RWPE1 (cell line): ENCODE measurements around the gene KRTAP17-1.
A peak's percentile ranks its signal among the peaks of the same experiment; 100 is the strongest.

Source experiments
- CTCF ChIA-PET: fragments of 350-600 bp; sonication (Branson Sonifier 250); formaldehyde crosslinking; extraction: SDS; loops from one replicate; lab custom pipeline; 2021; lab: Yijun Ruan, JAX
- POLR2A ChIA-PET: fragments of 400-600 bp; formaldehyde crosslinking; extraction: SDS; loops from one replicate; lab custom pipeline; 2020; ENCODE audit warnings: antibody characterized with exemption; ENCODE audit not compliant: low non-redundant PET; lab: Yijun Ruan, JAX
- DNase-seq: peaks from one replicate; pipeline ENCODE4 v3.0.0; 2012; ENCODE audit warnings: low spot score
- H3K27ac ChIP-seq: fragments of 450-650 bp; 2 replicates; pipeline ENCODE4 v1.5.1; 2017
- CTCF ChIP-seq: fragments of 450-650 bp; conservative IDR thresholded peaks from 2 replicates; pipeline ENCODE4 v1.5.1; 2017; ENCODE audit warnings: low read depth, mild to moderate bottlenecking

The KRTAP17-1 gene

GRCh38 chr17:41326173-41327145 is 10.9 kb upstream of the KRTAP17-1 start:
- ChIA-PET POLR2A (no interaction called here), CTCF (interaction anchor here (0.6 kb wide), 1 partner anchor 252 kb away, joined by 8 read pairs; no protein-coding TSS in a partner anchor)
- H3K27ac ChIP-seq: no peak overlapping the region
- no peak for DNase-seq
- no peak for TF ChIP-seq CTCF

- CTCF ChIA-PET: interaction anchor here (0.6 kb wide), 1 partner anchor 252 kb away, joined by 8 read pairs; no protein-coding TSS in a partner anchor
- no peak for DNase-seq
- no peak for TF ChIP-seq CTCF
- POLR2A ChIA-PET: no interaction called here
- H3K27ac ChIP-seq: no peak overlapping the region
These were observed 10.1 kb upstream of the KRTAP17-1 start for GRCh38 chr17:41325611-41326010.

- TF ChIP-seq CTCF: no peak
- no peak overlapping the region for H3K27ac ChIP-seq
- ChIA-PET POLR2A (no interaction called here), CTCF (interaction anchor here (0.6 kb wide), 1 partner anchor 344 kb away, joined by 3 read pairs; no protein-coding TSS in a partner anchor)
- DNase-seq: no peak
These were observed 9.6 kb upstream of the KRTAP17-1 start for GRCh38 chr17:41325126-41325525.

GRCh38 chr17:41324180-41325075 is 8.9 kb upstream of the KRTAP17-1 start:
- CTCF ChIA-PET: interaction anchor here (0.6 to 1.4 kb wide), 8 partner anchors 10 to 467 kb away, joined by 3 to 4 read pairs (median 3); no protein-coding TSS in a partner anchor
- peak; percentile 42 for DNase-seq
- POLR2A ChIA-PET: no interaction called here
- peak; percentile 21 for TF ChIP-seq CTCF
- no peak overlapping the region for H3K27ac ChIP-seq

GRCh38 chr17:41322903-41323895 is 7.7 kb upstream of the KRTAP17-1 start:
- DNase-seq: no peak
- no peak for TF ChIP-seq CTCF
- ChIA-PET CTCF (interaction anchor here (0.6 to 1.8 kb wide), 25 partner anchors 10 to 517 kb away, joined by 3 to 13 read pairs (median 4); partner anchors contain the start of genes KRT15 and KRTAP16-1), POLR2A (no interaction called here)
- H3K27ac ChIP-seq: peak overlapping the region; percentile 32
